Calu3 (cell line): Measurements from ENCODE around the gene IL12RB1. TPM values are rescaled to one million over a fixed set of nuclear protein-coding genes. Genes with fewer than 3 reads are reported as not detected.

ENCODE experiments used
- BruUV-seq: library from RNA; stranded (reverse); fragments of 400-500 nt; replicated peaks from 2 replicates; lab custom pipeline; 2021; lab: Mats Ljungman, UMichigan
- CTCF ChIA-PET: fragments of 300-600 bp; sonication (Branson Sonifier 250); formaldehyde crosslinking; loops from one replicate; lab custom pipeline; 2022; ENCODE audit warnings: antibody characterized with exemption; lab: Charles Lee
- DNase-seq: peaks from one replicate; pipeline ENCODE4 v3.0.0; 2022
- H3K27ac Mint-ChIP-seq: one replicate; pipeline ENCODE4 v1.8.0; 2022; ENCODE audit warnings: mixed read lengths; ENCODE audit not compliant: unreplicated experiment
- H3K27me3 Mint-ChIP-seq: one replicate; pipeline ENCODE4 v1.8.0; 2022; ENCODE audit warnings: mixed read lengths; ENCODE audit not compliant: unreplicated experiment
- H3K36me3 Mint-ChIP-seq: one replicate; pipeline ENCODE4 v1.8.0; 2022; ENCODE audit warnings: mild to moderate bottlenecking, moderate library complexity, mixed read lengths; ENCODE audit not compliant: insufficient read depth, unreplicated experiment
- H3K4me1 Mint-ChIP-seq: one replicate; pipeline ENCODE4 v1.8.0; 2022; ENCODE audit warnings: mild to moderate bottlenecking, low read depth, mixed read lengths; ENCODE audit not compliant: unreplicated experiment
- H3K4me3 Mint-ChIP-seq: one replicate; pipeline ENCODE4 v1.8.0; 2022; ENCODE audit warnings: mild to moderate bottlenecking, low read depth, moderate library complexity, mixed read lengths; ENCODE audit not compliant: unreplicated experiment
- H3K9me3 Mint-ChIP-seq: one replicate; pipeline ENCODE4 v1.8.0; 2022; ENCODE audit warnings: low read depth, mixed read lengths; ENCODE audit not compliant: unreplicated experiment
- CTCF ChIP-seq: fragments of 200-600 bp; IDR thresholded peaks from one replicate; pipeline ENCODE4 v1.8.0; 2022; ENCODE audit warnings: antibody characterized with exemption; ENCODE audit not compliant: unreplicated experiment
- intact Hi-C: fragments of 100-400 bp; cut with micrococcal nuclease; formaldehyde crosslinking; loops from one replicate; pipeline ENCODE4 v1.10.0; 2022; ENCODE audit not compliant: unreplicated experiment
- total RNA-seq: library from RNA; stranded (reverse); gene quantifications from 2 replicates; pipeline ENCODE4 v1.2.3, GENCODE V29; 2022

IL12RB1 gene
- total RNA-seq, 1 experiment from 2014 or later = not detected

- no peak for TF ChIP-seq CTCF
- DNase-seq = no peak
- Mint-ChIP-seq H3K27me3 (no peaks in the 10 kb centered on the region), H3K4me3 (no peak overlapping the region), H3K27ac (no peak overlapping the region), H3K4me1 (peaks cover 28% of the 10 kb centered on the region), H3K36me3 (peaks cover 20% of the 10 kb centered on the region), H3K9me3 (no peaks in the 10 kb centered on the region)
- no TSS peak for BruUV-seq
- CTCF ChIA-PET = no interaction called here
- intact Hi-C loops = no loop called here
Measured at GRCh38 chr19:18016209-18016910, 70.4 kb downstream of the IL12RB1 start.

- Mint-ChIP-seq H3K4me1 (peaks cover 9% of the 10 kb centered on the region), H3K9me3 (no peaks in the 10 kb centered on the region), H3K36me3 (peaks cover 27% of the 10 kb centered on the region), H3K4me3 (no peak overlapping the region), H3K27me3 (no peaks in the 10 kb centered on the region), H3K27ac (no peak overlapping the region)
- CTCF ChIA-PET = no interaction called here
- intact Hi-C loops = no loop called here
- DNase-seq = no peak
- no peak for TF ChIP-seq CTCF
- no TSS peak for BruUV-seq
Measured at GRCh38 chr19:18014197-18014596, 72.5 kb downstream of the IL12RB1 start.

- TSS peak; percentile 25 for BruUV-seq
- intact Hi-C loops = no loop called here
- H3K4me3 Mint-ChIP-seq = no peak overlapping the region
Measured at GRCh38 chr19:18013210-18014111, 73.3 kb downstream of the IL12RB1 start.

More at GRCh38 chr19:18013210-18014111, 73.3 kb downstream of the IL12RB1 start:
- no peak for DNase-seq
- H3K27ac Mint-ChIP-seq = no peak overlapping the region
- H3K9me3 Mint-ChIP-seq = no peaks in the 10 kb centered on the region
- TF ChIP-seq CTCF = no peak
- peaks cover 34% of the 10 kb centered on the region for H3K36me3 Mint-ChIP-seq
- H3K4me1 Mint-ChIP-seq = peaks cover 9% of the 10 kb centered on the region
- H3K27me3 Mint-ChIP-seq = no peaks in the 10 kb centered on the region
- CTCF ChIA-PET = no interaction called here
